B cell (primary cell): ENCODE measurements around the gene PHIP. TPM values are rescaled to one million over a fixed set of nuclear protein-coding genes. Genes with fewer than 3 reads are reported as not detected.

Source experiments
- polyA plus RNA-seq: library from polyadenylated mRNA; depleted of rRNA; stranded (reverse); fragments of >200 nt; gene quantifications from 2 replicates; pipeline ENCODE4 v1.2.3, GENCODE V29; 2012
- total RNA-seq, 2 donors: library from RNA; stranded (reverse); fragments of 120-200 nt in 1 of 2; gene quantifications; 1 replicate in 1 of 2; 2 replicates in 1 of 2; pipeline versions ENCODE4 v1.2.3 to v1.2.4, GENCODE V29; 2013 to 2022

The PHIP gene
- total and polyA plus RNA-seq, 2 donors (not counting 1 experiment from before 2014, with no cell fraction given) = 7.4 to 52.7 TPM

Other genes starting within 250 kb of the PHIP start
- gene IRAK1BP1, start 210.7 kb downstream of the PHIP start, total RNA-seq = 3.0 and 3.2 TPM in 2 replicates
- gene IRAK1BP1, start 210.7 kb downstream of the PHIP start, polyA plus RNA-seq = 0.97 and 2.3 TPM in 2 replicates
- 40.4 and 44.3 TPM in 2 replicates for gene HMGN3, start 156.4 kb upstream of the PHIP start, total RNA-seq
- gene HMGN3, start 156.4 kb upstream of the PHIP start, polyA plus RNA-seq = 40.1 and 49.1 TPM in 2 replicates